Thoracic aorta (tissue), 2 donors: ENCODE results near the gene ANOS1. TPM values are rescaled to one million over a fixed set of nuclear protein-coding genes. Genes with fewer than 3 reads are reported as not detected.

Experiments used
- ATAC-seq: fragments of 150-250 bp; one replicate; pipeline ENCODE4 v1.8.0; 2017; ENCODE audit warnings: low read depth; ENCODE audit not compliant: insufficient number of reproducible peaks, low FRiP score
- DNase-seq: peaks from one replicate; pipeline ENCODE4 v3.0.0-alpha.2; 2020; ENCODE audit warnings: low spot score
- H3K27ac ChIP-seq, 2 donors: fragments of 200-600 bp; sonication (generic); 1 replicate in 1 of 2; 2 replicates in 1 of 2; pipeline ENCODE4 v1.5.1; 2016; ENCODE audit warnings: mild to moderate bottlenecking in 2 of 2, moderate library complexity in 2 of 2
- H3K27me3 ChIP-seq: fragments of 200-600 bp; sonication (generic); replicated peaks from 2 replicates; pipeline ENCODE4 v1.6.0; 2016; ENCODE audit warnings: mild to moderate bottlenecking; ENCODE audit not compliant: insufficient read depth
- H3K36me3 ChIP-seq: fragments of 200-600 bp; sonication (generic); one replicate; pipeline ENCODE4 v1.5.1; 2016
- H3K4me1 ChIP-seq, 2 donors: fragments of 200-600 bp; sonication (generic); 1 replicate in 1 of 2; 2 replicates in 1 of 2; pipeline versions ENCODE4 v1.5.1 to v1.6.0; 2016; ENCODE audit warnings: low read depth in 2 of 2, mild to moderate bottlenecking in 1 of 2; ENCODE audit not compliant: control insufficient read depth in 1 of 2
- H3K4me3 ChIP-seq: fragments of 200-600 bp; sonication (generic); 2 replicates; pipeline ENCODE4 v1.5.1; 2016; ENCODE audit warnings: mild to moderate bottlenecking
- H3K9me3 ChIP-seq: fragments of 200-600 bp; sonication (generic); 2 replicates; pipeline ENCODE4 v1.5.1; 2016
- total RNA-seq, 2 donors: library from RNA; depleted of rRNA; stranded (reverse); fragments of >200 nt; gene quantifications; one replicate each; pipeline versions ENCODE4 v1.1.0 to v1.2.3, GENCODE V29; 2016
- TF ChIP-seq, protein P1 (sequence below): fragments of 200-600 bp; sonication (generic); IDR thresholded peaks from one replicate; pipeline ENCODE4 v1.5.1; 2019; ENCODE audit warnings: antibody characterized with exemption

The ANOS1 gene
- total RNA-seq, 2 donors from 2014 or later, result 8.9 to 10.4 TPM

DNA sequence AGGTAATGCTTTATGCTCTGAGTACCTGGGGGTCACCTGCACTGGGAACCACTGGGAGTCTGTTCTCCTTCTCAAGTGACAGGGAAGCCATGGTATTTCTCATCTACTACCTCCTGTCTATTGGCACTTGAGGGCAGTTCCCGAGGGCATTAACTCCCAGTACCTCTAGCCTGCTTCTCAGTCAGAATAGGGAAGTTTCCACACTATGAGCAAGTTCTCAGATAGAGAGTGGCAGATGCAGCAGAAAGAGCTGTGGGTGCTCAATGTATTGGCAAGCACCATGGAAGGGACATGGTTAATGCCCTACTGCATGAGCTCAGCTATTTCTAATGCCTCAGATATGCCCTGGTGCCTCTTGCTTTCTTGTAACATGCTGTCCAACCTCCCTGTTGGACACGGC, 74.1 kb downstream of the ANOS1 start:
- no peak overlapping the region for H3K4me3 ChIP-seq
- no peaks in the 10 kb centered on the region for H3K27me3 ChIP-seq
- DNase-seq (no peak), ATAC-seq (no peak)
- TF ChIP-seq, protein P1, sequence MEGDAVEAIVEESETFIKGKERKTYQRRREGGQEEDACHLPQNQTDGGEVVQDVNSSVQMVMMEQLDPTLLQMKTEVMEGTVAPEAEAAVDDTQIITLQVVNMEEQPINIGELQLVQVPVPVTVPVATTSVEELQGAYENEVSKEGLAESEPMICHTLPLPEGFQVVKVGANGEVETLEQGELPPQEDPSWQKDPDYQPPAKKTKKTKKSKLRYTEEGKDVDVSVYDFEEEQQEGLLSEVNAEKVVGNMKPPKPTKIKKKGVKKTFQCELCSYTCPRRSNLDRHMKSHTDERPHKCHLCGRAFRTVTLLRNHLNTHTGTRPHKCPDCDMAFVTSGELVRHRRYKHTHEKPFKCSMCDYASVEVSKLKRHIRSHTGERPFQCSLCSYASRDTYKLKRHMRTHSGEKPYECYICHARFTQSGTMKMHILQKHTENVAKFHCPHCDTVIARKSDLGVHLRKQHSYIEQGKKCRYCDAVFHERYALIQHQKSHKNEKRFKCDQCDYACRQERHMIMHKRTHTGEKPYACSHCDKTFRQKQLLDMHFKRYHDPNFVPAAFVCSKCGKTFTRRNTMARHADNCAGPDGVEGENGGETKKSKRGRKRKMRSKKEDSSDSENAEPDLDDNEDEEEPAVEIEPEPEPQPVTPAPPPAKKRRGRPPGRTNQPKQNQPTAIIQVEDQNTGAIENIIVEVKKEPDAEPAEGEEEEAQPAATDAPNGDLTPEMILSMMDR, result no peak
- no peak overlapping the region for H3K27ac ChIP-seq
- no peaks in the 10 kb centered on the region for H3K4me1 ChIP-seq
- H3K9me3 ChIP-seq, result no peaks in the 10 kb centered on the region
- no peaks in the 10 kb centered on the region for H3K36me3 ChIP-seq

DNA sequence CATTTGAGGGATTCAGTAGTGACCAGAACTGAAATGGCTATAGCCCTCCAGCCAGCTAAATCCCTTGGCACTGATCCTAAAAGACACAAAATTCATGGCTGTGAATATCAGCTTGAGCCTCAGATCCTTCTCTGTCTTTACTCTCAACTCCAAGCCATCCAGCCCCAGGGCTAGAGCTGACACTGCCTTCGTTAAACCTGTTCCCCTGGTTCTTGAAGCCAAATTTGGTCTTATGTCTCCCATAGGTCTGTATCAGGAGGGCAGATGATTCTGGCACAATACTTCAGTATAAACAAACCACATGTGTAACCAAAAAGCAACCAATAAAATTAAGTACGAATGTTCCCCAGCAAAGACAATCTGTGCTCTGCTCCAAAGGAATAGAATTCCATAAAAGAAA, 78.0 kb downstream of the ANOS1 start:
- ATAC-seq, result no peak
- no peak overlapping the region for H3K27ac ChIP-seq
- H3K36me3 ChIP-seq, result no peaks in the 10 kb centered on the region
- TF ChIP-seq, protein P1, result no peak
- no peaks in the 10 kb centered on the region for H3K9me3 ChIP-seq
- H3K27me3 ChIP-seq, result no peaks in the 10 kb centered on the region
- DNase-seq, result no peak
- H3K4me3 ChIP-seq, result no peak overlapping the region
- no peaks in the 10 kb centered on the region for H3K4me1 ChIP-seq

DNA sequence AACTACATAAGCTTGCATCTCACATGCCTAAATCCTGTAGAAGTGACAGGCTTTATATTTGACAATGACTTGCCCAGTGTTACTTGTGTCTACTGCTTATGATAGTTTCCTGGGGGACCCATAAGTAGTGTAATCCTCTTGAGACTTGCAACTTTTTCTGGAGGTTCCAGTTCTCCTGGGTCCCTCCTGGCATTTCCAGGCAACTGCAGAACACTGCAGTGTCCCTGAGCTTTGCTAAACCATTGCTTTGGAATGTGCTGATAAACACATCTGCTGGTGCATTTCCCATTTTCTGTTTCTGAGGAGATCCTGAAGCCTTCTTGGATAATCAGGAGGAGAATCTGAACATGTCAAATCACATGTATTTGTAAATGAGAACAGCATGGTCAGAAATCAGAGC, 82.0 kb downstream of the ANOS1 start:
- DNase-seq (no peak), ATAC-seq (no peak)
- no peak overlapping the region for H3K4me3 ChIP-seq
- H3K27ac ChIP-seq, result no peak overlapping the region
- TF ChIP-seq, protein P1, result no peak
- H3K4me1 ChIP-seq, result no peaks in the 10 kb centered on the region
- H3K27me3 ChIP-seq, result no peaks in the 10 kb centered on the region
- no peaks in the 10 kb centered on the region for H3K9me3 ChIP-seq
- H3K36me3 ChIP-seq, result no peaks in the 10 kb centered on the region

DNA sequence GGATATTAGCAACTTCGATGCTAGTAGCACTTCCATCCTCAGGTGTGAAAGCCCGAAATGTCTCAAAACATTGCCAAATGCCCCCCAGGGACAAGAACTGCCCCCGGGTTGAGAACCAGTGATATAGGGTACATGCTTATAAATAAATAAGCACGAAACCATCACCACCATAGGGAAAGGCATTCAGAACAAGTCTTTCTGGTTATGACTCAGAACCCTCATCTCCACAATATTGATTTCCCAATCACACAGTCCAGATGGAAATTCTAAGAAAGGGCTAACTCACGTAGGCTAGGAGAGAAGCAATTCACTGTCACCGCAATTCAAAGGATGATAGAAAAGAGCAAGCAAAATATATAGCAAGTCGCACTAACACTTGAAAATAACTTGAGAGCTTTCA, 84.8 kb downstream of the ANOS1 start:
- Histone ChIP-seq H3K36me3 (no peaks in the 10 kb centered on the region), H3K9me3 (no peaks in the 10 kb centered on the region), H3K27ac (no peak overlapping the region), H3K27me3 (no peaks in the 10 kb centered on the region), H3K4me1 (no peaks in the 10 kb centered on the region), H3K4me3 (no peak overlapping the region)
- TF ChIP-seq, protein P1, result no peak
- ATAC-seq, result no peak
- no peak for DNase-seq

DNA sequence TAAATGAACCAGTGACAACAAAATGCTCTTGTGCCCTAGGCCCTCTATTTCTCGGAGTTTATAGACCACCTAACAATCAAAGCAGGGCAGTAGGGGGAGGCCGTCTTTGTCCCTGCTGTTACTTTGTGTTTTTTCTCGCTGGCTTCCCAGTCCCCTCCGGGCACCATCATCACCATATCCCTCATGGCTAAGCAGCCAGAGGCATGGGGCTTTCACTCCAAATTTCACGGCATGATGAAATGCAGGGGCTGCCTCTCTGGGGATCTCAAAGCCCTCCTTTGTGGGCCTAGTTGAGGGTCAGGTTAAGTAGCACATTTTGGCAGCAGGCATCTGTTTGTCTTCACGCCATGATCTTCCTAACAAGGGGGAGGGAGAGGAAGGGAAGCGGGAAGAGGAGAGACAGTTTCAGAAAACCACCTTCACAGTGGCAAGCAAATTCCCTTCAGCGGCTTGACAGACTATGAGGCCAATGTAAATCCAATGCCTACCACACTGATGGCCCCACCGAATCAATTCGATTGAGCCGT, 91.9 kb downstream of the ANOS1 start:
- H3K9me3 ChIP-seq, result no peaks in the 10 kb centered on the region
- DNase-seq (no peak), ATAC-seq (no peak)
- H3K27me3 ChIP-seq, result no peaks in the 10 kb centered on the region
- TF ChIP-seq, protein P1, result no peak
- no peak overlapping the region for H3K27ac ChIP-seq
- H3K36me3 ChIP-seq, result no peaks in the 10 kb centered on the region
- no peaks in the 10 kb centered on the region for H3K4me1 ChIP-seq
- no peak overlapping the region for H3K4me3 ChIP-seq
